M059J (cell line): ENCODE results near the gene FMO2. TPM values are rescaled to one million over a fixed set of nuclear protein-coding genes. Genes with fewer than 3 reads are reported as not detected.

Source experiments
- DNase-seq: peaks from one replicate; pipeline ENCODE4 v3.0.0-alpha.2; 2012; ENCODE audit warnings: low read depth
- total RNA-seq: library from RNA; depleted of rRNA; stranded (reverse); fragments of >200 nt; shearing (Covaris generic); gene quantifications from 2 replicates; pipeline ENCODE4 v1.2.3, GENCODE V29; 2014; rRNA removed

Gene FMO2
- total RNA-seq, 1 experiment from 2014 or later = not detected

DNA sequence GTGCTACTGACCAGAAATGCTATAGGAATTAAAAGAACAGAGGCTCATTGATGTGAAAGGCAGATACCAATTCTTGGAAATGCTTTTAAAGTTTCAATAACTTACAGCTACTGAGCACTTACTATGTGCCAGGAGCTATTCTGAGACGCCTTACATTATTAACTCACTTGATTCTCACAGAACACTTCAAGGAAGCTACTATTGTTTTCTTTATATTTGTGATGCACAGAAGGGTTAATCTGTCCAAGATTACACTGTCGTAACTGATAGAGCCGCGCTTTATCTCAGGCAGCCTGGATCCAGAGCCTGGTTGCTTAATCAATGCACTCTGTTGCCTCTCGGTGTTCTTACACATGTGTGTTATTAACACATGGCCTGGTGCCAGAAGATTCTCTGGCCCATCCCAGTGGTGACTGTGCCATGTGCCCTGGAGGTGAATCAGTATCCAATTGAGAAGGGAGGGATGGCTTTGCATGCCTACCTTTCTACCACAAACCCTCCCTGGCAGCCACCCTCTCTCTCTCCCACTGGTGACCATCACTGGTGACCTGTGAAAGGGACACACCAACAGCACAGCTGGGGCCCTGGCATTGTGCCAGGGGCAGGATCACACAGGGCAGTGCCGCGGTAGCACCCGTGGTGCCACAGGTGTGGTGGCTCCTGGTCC lies 72.0 kb downstream of the FMO2 start:
- DNase-seq = no peak

DNA sequence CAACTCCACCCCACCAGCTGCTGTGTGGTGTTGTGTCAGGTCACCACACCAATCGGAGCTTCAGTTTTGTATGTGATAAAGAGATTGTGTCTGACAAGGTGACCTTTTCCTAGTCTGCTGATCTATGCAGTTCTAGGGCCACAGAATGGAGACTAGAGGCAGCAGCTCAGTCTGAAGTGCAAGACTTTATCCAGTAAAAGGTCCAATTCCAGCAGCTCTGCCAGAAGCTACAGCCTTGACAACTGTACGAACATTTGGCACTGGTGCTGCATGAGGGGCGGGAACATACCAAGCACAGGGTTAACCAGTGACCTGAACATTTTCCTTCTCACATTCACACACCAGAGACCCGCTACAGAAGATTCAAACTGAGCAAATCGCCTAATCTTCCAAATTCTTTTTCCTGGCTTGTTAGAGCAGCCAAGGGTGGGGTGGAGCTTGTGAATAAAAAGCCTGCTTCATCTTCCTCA lies 72.5 kb downstream of the FMO2 start:
- DNase-seq = no peak

- no peak for DNase-seq
Measured at GRCh38 chr1:171258429-171258828, 73.3 kb downstream of the FMO2 start.

DNA sequence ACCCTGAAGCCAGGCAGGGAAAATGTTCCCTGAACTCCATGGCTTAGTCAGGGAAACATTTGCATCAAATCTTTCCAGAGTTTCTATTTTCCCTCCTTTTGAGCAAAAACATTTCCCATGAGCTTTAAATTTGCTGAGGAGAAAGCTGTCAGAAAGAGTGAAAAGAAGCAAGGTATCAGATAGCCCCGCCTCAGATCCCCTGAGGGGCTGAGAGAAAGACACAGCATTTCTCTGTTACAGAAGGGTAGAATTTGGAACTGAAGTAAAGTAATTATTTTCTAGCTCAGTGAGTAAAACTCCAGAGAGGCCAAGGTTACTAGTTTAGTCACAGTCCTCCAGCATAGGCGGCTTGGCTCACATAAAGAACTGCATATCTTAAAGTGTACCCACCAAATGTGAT lies 73.8 kb downstream of the FMO2 start:
- no peak for DNase-seq

Other genes starting within 250 kb of the FMO2 start
- not detected in 2 replicates for gene MROH9, start 249.8 kb upstream of the FMO2 start, total RNA-seq
- gene FMO3, start 94.4 kb upstream of the FMO2 start, total RNA-seq = 0.10 TPM in 1 of 2 replicates, not detected in the other
- not detected in 2 replicates for gene FMO1, start 63.2 kb downstream of the FMO2 start, total RNA-seq
- gene FMO4, start 128.9 kb downstream of the FMO2 start, total RNA-seq = 9.9 and 10.2 TPM in 2 replicates